Fibroblast of skin of left biceps (primary cell): ENCODE measurements around the gene SPSB4.
"Not testable (repeated sequence)": the region's sequence is repeated elsewhere in the genome, so short reads cannot be mapped to it uniquely, and the experiment has no call there.

Experiments used
- DNase-seq, 2 experiments: peaks; one replicate each; pipeline ENCODE4 v3.0.0-alpha.2; 2013; ENCODE audit warnings: low read depth in 2 of 2

SPSB4 gene

GRCh38 chr3:141115789-141116541 is 64.8 kb downstream of the SPSB4 start:
- no peak for DNase-seq

DNA sequence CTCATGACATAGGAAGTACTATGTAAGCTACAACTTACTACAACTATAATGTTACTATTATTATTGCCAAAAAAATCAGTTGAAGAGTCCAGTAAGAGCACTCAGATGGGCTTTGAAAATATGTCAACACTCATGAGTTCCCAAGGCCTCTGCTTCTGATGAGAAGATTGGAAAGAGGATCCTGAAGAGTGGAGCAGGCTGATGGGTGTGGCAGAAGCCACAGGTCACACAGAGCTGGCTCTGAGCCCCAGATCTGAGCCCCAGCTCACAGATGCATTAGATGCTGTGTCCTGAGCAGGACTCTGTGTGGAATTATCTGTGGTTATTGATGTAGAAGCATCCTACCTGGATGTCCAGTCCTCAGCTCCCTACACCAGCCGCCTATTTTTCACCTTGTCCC is 65.6 kb downstream of the SPSB4 start:
- no peak for DNase-seq

- not testable (repeated sequence) for DNase-seq
Observed at GRCh38 chr3:141117982-141118381, 66.8 kb downstream of the SPSB4 start.

GRCh38 chr3:141122455-141123030 is 71.4 kb downstream of the SPSB4 start:
- DNase-seq, result no peak

- DNase-seq, result no peak
Observed at GRCh38 chr3:141123677-141124410, 72.7 kb downstream of the SPSB4 start.

DNA sequence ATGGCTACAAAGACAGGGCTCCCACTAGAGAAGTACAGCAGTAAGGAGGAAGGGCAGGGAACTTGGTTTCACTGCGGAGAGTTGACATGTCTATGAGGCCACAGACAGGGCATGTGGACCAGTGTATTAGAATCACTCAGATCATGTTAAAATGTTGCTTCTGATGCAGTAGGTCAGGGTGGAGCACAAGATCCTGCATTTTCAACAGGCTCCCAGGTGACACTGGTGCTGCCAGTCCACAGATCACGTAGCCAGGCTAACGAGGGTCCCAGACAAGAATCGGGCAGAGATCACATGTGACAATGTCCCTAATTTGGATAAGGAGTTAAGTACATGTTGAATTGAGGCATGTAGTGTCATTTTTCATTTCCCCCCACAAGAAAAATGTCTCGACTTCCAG is 73.6 kb downstream of the SPSB4 start:
- DNase-seq, result no peak

GRCh38 chr3:141125351-141125750 is 74.2 kb downstream of the SPSB4 start:
- no peak for DNase-seq

DNA sequence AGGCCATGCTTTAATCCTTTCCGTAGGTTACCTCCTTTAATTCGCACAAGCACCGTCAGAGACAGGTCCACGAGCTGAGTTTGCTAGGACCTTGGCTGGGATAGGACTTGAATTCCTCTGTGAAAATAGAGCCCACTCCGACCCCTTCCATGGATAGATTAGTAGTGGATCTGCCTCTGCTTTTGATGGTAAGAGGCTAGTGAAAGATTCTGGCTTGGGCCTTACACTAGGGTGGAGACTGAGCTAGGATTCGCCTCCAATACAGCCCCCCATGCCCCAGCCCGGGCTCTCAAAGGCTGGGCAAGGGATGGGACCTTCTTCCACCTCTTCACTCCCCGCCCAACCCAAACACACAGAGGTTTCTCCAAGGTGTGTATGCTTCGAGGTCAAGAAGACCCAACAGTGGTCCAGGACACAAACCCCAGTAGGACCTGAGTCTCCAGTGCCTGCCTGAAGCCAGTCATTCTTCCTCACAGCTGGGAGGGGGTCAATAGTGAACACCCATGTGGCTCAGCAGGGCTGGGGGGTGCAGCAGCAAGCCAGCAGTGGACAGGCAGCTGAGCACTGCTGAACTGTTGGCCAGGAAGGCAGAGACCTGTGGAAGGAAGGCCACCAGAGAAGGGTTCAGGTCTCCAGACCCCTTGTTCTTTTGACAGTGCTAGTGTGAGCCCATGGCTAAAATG is 75.7 kb downstream of the SPSB4 start:
- no peak for DNase-seq

- no peak for DNase-seq
Observed at GRCh38 chr3:141127344-141128125, 76.4 kb downstream of the SPSB4 start.

DNA sequence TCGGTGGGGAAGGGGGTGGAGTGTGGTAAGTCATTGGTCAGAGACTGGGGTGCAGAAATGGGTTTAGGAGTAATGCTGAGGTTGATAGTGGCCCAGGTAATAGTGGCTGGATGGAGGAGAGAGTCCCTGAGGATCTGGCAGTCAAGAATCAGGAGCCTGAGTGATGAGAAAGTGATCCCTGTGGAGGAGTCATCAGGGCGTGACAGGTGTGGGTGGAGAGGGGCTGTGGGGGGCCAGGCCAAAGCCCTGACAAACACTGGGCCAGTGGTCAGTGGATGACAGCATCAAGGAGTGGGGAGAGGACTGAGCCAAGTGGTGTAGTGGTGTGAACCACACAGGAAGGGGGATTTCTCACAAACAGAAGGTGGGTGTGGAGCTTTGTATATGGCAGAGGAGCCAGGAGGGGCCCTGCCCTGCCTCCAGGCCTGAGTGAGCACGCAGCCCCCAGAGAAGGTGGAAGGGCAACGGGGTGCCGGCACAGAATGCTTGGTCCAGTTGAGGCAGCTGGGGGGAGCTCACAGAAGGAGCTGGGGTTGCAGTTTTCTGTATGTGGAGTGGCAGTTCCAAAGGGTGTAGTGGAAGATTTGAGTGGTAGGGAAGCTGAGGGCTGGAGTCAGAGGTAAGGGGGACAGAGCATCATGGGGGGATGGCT is 77.1 kb downstream of the SPSB4 start:
- DNase-seq, result no peak

- no peak for DNase-seq
Observed at GRCh38 chr3:141129049-141129448, 77.9 kb downstream of the SPSB4 start.

GRCh38 chr3:141129541-141130011 is 78.4 kb downstream of the SPSB4 start:
- DNase-seq, result no peak

DNA sequence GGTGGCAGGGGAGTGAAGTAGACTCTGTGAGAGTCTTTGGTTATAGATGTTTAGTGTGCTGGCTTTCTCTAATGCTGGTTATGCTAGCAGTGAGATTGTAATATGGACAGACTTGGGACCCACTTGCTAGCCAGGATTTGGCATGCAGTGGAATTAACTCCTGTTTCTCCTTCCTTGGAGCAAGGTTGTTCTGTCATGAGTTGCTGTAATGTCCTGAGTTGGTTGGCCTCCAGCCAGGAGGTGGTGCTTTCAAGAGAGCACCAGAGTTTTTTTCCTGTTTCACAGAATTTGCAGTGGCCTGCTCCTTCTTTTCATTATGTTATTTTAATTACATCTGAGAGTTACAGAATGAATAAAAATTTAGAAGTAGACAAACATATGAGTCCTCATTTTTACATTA is 92.4 kb downstream of the SPSB4 start:
- no peak for DNase-seq

- DNase-seq, result no peak
Observed at GRCh38 chr3:141146979-141147470, 95.9 kb downstream of the SPSB4 start.

DNA sequence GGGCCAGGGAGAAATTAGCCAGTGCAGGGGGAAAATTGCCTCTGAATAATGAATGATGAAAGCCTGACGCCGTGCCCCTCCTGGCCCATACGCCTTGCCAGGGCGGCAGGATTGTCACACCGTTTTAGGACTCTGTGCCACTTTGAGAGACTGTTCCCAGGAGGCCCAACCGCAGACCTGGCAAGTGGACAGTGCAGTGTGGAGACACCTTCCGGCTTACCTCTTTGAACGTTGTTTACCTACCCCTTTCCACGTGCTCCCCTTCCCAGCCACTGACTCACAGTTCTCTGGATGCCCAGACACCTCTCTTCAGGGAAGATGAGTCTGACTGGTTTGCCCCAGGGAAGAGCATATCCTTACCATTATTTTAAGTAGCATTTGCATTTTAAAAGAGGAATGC is 96.5 kb downstream of the SPSB4 start:
- DNase-seq, result no peak

GRCh38 chr3:141148169-141148568 is 97.0 kb downstream of the SPSB4 start:
- no peak for DNase-seq

GRCh38 chr3:141148770-141149169 is 97.6 kb downstream of the SPSB4 start:
- DNase-seq, result no peak

- DNase-seq, result no peak
Observed at GRCh38 chr3:141150081-141150830, 99.1 kb downstream of the SPSB4 start.

- DNase-seq, result no peak
Observed at GRCh38 chr3:141150931-141151330, 99.8 kb downstream of the SPSB4 start.

DNA sequence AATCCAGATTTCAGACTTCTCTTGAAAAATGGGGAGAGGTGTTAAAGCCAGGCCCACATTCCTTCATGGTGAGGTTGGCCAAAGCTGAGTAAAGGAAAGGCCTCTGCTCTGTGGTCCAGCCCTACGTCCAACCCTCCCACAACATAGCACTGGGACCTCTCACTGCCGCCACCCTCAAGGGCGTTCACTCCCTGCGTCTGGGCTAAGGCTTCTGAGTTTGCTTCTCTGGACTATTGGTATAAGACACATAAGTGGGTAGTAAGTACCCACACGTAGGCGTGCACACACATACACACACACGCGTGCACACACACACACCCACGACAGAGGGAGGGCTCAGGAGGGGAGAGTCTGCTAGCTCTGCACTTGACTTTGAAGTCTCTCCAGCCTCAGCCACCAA is 100.3 kb downstream of the SPSB4 start:
- DNase-seq, result no peak
